ENCODE measurements around the gene KDM2B.
"Not testable (repeated sequence)": the region's sequence is repeated elsewhere in the genome, so short reads cannot be mapped to it uniquely, and the experiment has no call there.

The KDM2B gene

DNA sequence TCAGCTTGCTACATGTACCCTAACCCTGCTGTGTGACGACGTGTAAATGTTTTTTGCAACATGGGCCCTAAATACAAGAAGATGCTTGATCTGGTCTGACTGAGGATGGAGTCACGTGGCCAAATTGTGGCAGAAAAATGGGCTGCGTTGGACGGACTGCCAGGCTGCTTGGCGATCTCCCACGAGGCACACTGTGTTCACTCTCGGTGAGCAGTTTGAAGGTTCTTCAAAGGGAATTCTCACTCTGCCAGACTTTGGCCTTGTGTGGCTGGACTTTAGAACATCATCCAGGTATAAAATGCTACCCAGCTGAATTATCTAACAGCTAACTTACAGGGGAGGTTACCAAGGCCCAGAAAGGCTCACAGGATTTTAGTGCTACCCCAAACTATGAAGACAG, 85.1 kb downstream of the KDM2B start:
- DNase-seq = no peak

DNA sequence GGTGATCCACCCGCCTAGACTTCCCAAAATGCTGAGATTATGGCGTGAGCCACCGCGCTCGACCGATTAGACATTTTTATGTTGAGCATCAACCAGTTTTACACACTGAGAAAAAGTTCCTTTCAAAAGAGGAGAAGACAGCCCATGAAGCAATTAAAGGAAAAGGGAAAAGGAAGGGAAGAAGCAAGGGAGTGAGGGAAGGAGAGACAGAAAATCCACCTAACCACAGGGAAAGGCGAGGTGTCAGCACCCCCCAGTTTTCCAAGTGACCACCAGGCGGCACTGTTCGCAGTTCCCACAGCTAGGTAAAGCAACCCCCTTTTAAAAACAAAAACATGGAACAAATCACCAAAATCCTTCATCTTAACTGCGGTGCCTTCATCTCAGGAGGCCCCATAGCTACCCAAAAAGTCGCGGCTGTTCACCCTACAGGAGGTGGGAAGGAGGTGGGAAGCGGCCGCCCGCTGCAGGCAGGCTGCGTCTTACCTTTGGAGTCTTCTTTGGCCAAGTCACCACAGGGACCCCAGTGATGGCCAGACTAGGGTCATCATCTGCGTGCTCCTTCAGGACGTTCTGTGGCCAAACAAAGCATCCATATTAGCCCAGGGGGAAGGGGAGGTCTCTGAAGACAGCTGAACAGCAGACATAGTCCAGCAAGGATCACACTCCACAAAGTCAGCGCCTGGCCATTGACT, 86.6 kb downstream of the KDM2B start:
- DNase-seq = peak; percentile 38

- DNase-seq = peak; percentile 39
Observed at GRCh38 chr12:121490401-121491281, 90.2 kb downstream of the KDM2B start.

GRCh38 chr12:121489874-121490273, 90.9 kb downstream of the KDM2B start:
- DNase-seq = no peak

DNA sequence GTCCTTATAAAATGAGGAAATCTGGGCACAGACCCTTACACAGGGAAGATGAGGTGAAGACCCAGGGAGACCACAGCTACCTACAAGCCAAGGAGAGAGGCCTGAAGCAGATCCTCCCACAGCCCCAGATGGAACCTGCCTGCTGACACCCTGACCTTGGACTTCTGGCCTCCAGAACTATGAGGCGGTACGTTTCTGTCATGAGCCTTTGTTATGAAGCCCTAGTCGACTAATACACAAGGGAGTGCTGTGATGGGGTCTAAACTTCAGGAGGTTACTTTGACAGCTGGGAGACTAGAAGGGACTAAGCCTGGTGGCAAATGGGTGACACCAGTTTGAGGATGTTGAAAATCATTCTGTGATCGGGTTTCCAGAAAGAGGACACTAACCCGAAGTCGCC, 95.9 kb downstream of the KDM2B start:
- DNase-seq = no peak

- DNase-seq = not testable (repeated sequence)
Observed at GRCh38 chr12:121484564-121484963, 96.3 kb downstream of the KDM2B start.

- no peak for DNase-seq
Observed at GRCh38 chr12:121483949-121484348, 96.9 kb downstream of the KDM2B start.

- DNase-seq = no peak
Observed at GRCh38 chr12:121476477-121476876, 104.3 kb downstream of the KDM2B start.

- DNase-seq = no peak
Observed at GRCh38 chr12:121475279-121475678, 105.5 kb downstream of the KDM2B start.

- DNase-seq = no peak
Observed at GRCh38 chr12:121472150-121472905, 108.5 kb downstream of the KDM2B start.

DNA sequence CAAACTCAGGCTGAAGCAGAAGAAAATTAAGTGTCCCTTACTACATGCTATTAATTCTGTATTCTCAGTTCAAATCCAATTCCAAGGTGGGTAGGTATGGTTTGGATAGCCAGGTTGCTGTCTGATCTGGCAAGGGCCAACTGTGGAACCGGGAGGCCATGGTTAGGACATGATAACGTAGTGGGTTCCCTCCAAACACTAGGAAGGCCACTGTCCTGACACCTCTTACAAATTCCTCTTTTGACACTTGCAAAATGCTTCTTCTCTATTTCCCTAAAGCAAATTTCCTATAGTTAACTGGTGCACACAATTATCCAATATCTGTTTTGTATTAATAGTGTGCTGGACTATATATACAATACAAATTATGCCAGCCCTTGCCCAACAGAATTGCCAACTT, 110.1 kb downstream of the KDM2B start:
- DNase-seq = no peak

- DNase-seq = no peak
Observed at GRCh38 chr12:121468499-121468801, 112.4 kb downstream of the KDM2B start.

GRCh38 chr12:121467638-121468498, 113.0 kb downstream of the KDM2B start:
- DNase-seq = no peak

- peak; percentile 94 for DNase-seq
Observed at GRCh38 chr12:121466794-121467637, 113.8 kb downstream of the KDM2B start.

DNA sequence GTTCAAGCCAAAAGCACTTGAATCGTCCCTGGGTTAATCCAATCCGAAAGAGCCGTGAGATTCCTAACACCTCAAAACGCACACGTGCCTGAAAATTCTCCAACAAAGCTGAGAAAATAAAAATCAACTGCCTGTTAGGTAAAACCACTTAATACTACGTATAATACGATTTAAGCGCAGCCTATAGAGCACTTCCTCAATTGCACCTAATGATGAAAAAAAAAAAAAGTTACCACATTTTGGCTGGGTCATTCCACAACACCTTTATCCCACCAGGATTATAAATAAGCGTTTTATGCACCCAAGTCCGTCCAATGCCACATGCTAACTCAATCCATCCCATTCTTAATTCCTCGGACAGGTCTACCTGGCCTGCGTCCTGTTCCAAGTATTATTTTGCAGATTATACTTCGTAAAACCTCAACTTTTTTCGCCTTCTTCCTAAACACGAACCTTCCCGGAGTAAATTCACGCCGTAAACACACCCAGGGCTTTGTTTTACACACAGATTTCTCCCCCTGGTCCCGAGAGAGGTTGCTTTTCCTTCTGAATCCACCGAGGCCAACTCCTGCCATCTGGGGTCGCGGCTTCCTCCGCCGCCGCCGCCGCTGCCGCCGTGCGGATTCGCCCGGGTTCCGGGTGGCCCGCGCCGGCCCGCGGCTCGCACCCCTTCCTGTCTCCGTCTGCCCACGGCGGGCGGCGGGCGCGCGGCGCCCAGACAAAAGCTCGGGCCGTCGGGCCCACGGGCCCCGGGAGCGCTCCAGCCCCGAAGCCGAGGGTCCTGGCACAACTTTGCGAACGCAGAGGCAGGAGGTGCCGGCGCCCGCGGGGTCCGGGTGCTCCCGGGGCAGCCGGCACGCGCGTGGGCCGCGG, 114.7 kb downstream of the KDM2B start:
- no peak for DNase-seq

DNA sequence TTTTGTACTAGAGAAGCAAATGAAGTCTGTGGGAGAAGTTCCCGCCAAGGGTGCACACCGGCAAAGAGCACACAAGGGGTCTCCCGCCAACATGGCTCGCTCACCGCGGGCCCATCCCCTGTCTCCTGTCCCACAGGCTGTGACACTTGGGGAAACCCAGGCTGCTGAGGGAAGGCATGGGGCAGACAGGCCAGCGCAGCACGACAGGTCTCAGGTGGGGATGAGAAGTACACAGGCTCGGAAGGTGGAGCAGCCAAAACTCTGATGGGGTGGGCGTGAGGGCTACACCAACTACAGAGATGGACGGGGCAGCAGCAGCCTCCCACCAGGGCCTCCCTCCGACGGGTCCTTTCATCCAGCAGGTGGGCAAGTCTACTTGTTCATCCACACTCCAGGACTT, 116.5 kb downstream of the KDM2B start:
- no peak for DNase-seq

DNA sequence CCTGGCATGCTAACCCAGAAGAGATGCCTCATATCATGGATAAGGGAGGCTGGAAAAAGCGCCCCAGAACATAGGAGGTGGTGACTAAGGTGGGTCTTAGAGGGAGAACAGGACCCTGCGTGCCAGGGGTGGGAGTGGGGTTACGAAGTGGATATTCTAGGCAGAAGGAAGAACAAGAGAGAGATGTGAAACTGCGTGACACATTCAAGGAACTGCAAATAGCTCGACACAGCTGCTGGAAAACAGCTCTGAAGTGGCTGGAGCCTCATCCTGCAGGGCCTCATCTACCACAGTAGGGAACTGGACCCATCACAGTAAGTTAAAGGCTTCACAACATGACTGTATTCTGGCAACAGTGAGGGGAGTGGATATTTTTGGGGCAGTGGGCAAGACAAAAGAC, 119.8 kb downstream of the KDM2B start:
- no peak for DNase-seq

DNA sequence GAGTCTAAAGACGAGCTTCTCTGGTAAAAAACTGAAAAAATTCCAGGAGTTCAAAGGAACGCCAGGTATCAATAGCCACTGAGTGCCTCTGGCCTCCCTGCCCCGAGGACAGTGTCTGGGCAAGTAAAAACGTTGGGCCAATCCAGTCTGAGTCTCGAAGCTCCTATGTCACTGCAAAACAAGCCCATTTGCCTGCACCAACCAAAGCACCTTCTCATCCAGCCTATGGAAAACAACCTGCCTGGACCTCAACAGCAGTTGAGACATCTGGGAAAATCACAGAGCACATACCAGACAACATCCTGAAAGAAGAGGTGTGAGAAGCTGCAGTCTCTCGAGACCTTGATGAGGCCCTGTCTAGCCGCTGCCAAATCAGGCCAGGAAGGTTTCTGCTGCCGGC, 124.3 kb downstream of the KDM2B start:
- DNase-seq = no peak

- no peak for DNase-seq
Observed at GRCh38 chr12:121455766-121456420, 124.9 kb downstream of the KDM2B start.

GRCh38 chr12:121454921-121455320, 125.9 kb downstream of the KDM2B start:
- DNase-seq = no peak

Data from femur (tissue), 1 donor.